ENCODE measurements around the gene GSTK1. TPM values are rescaled to one million over a fixed set of nuclear protein-coding genes. Genes with fewer than 3 reads are reported as not detected.

The GSTK1 gene
- polyA plus RNA-seq, 1 donor (not counting 4 experiments of a cell fraction or from before 2014, with no cell fraction given): 133 TPM

- peak; percentile 70 for DNase-seq (ENCODE audit: low read depth, low spot score)
- peaks cover 13% of the 10 kb centered on the region for H3K4me1 ChIP-seq (ENCODE audit: control insufficient read depth, extremely low read depth, insufficient read depth, low read length)
- no peaks in the 10 kb centered on the region for H4K20me1 ChIP-seq (ENCODE audit: control insufficient read depth, extremely low read depth, insufficient read depth, low read length)
- no peaks in the 10 kb centered on the region for H3K9me1 ChIP-seq (ENCODE audit: control insufficient read depth, extremely low read depth, insufficient read depth, low read length)
- no peak overlapping the region for H2AFZ ChIP-seq (ENCODE audit: control insufficient read depth, low read length)
- no peaks in the 10 kb centered on the region for H3K36me3 ChIP-seq (ENCODE audit: control insufficient read depth in 2 of 2, extremely low read depth in 1 of 2, insufficient read depth in 2 of 2, low read length in 2 of 2)
- no peaks in the 10 kb centered on the region for H3K9me3 ChIP-seq (ENCODE audit: control insufficient read depth, low read depth, low read length)
- no peaks in the 10 kb centered on the region for H3K79me2 ChIP-seq (ENCODE audit: control insufficient read depth, insufficient read depth, low read length)
- peak; percentile 84 for FAIRE-seq
- no peaks in the 10 kb centered on the region for H3K27me3 ChIP-seq (ENCODE audit: control insufficient read depth, extremely low read depth, insufficient read depth, low read length)
- no peak overlapping the region for H3K9ac ChIP-seq (ENCODE audit: control insufficient read depth, extremely low read depth, insufficient read depth, low read length)
- peak overlapping the region; percentile 27 for H3K4me2 ChIP-seq (ENCODE audit: control insufficient read depth, extremely low read depth, insufficient read depth, low read depth, low read length)
- no peak overlapping the region for H3K4me3 ChIP-seq (ENCODE audit: control insufficient read depth in 2 of 3, extremely low read depth in 1 of 3, insufficient read depth in 2 of 3, low read depth in 1 of 3, low read length in 3 of 3)
- TF ChIP-seq EZH2 (IDR thresholded peaks at IDR 0.05; ENCODE audit: low read length) (no peak), CTCF (optimal IDR thresholded peaks at IDR 0.05 in 1 of 3, IDR thresholded peaks at IDR 0.05 in 1 of 3, conservative IDR thresholded peaks at IDR 0.05 in 1 of 3; ENCODE audit: extremely low read depth in 1 of 3, insufficient read depth in 2 of 3, low read length in 3 of 3) (peak; percentile 23 to 59 (median 48))
- no peak overlapping the region for H3K27ac ChIP-seq (ENCODE audit: control insufficient read depth, insufficient read depth, low read length)
- dilution Hi-C loops (cut with MboI; ENCODE audit: extremely low pct_ligation_motif_present, low sequenced_read_pairs): no loop called here
Observed at GRCh38 chr7:143318661-143319060, 55.4 kb downstream of the GSTK1 start.

Small RNA genes within 50 kb of the gene (small RNA-seq; reads per million reads assigned to genes)
- gene AC073342.3 (ENCODE audit: insufficient read length in 3 of 3, low read depth in 3 of 3, low replicate concordance in 1 of 3): 0 reads per million in 3 experiments
- gene RN7SL481P (ENCODE audit: insufficient read length in 3 of 3, low read depth in 3 of 3, low replicate concordance in 1 of 3): 0 to 0.07 (median 0) reads per million in 3 experiments
- gene RN7SL535P (ENCODE audit: insufficient read length in 3 of 3, low read depth in 3 of 3, low replicate concordance in 1 of 3): 0 reads per million in 3 experiments

Other genes starting within 250 kb of the GSTK1 start
- gene OR9A2, start 236.3 kb upstream of the GSTK1 start, polyA plus RNA-seq: not detected in 3 replicates
- not detected in 3 replicates for gene OR6V1, start 211.1 kb upstream of the GSTK1 start, polyA plus RNA-seq
- gene PIP, start 131.4 kb upstream of the GSTK1 start, polyA plus RNA-seq: not detected in 3 replicates
- not detected in 3 replicates for gene TAS2R39, start 80.0 kb upstream of the GSTK1 start, polyA plus RNA-seq
- gene TAS2R40, start 41.4 kb upstream of the GSTK1 start, polyA plus RNA-seq: not detected in 3 replicates
- gene TMEM139, start 21.5 kb downstream of the GSTK1 start, polyA plus RNA-seq: 20.9 to 25.1 TPM (median 22.3 TPM) in 3 replicates
- gene CASP2, start 24.9 kb downstream of the GSTK1 start, polyA plus RNA-seq: 9.1 to 21.9 TPM (median 12.8 TPM) in 3 replicates
- gene CLCN1, start 52.7 kb downstream of the GSTK1 start, polyA plus RNA-seq: 0.03 to 0.05 TPM in 2 of 3 replicates, not detected in the other
- gene FAM131B, start 99.3 kb downstream of the GSTK1 start, polyA plus RNA-seq: 0.12 to 0.24 TPM (median 0.21 TPM) in 3 replicates
- gene ZYX, start 117.9 kb downstream of the GSTK1 start, polyA plus RNA-seq: 17.6 to 77.8 TPM (median 22.5 TPM) in 3 replicates
- gene EPHA1, start 145.4 kb downstream of the GSTK1 start, polyA plus RNA-seq: 24.6 to 37.1 TPM (median 31.9 TPM) in 3 replicates
- gene TAS2R60, start 180.0 kb downstream of the GSTK1 start, polyA plus RNA-seq: 0.08 to 0.20 TPM (median 0.17 TPM) in 3 replicates
- not detected in 3 replicates for gene TAS2R41, start 214.4 kb downstream of the GSTK1 start, polyA plus RNA-seq